ENCODE results near the gene NHLRC2.
A peak's percentile ranks its signal among the peaks of the same experiment; 100 is the strongest.
"Not testable (repeated sequence)": the region's sequence is repeated elsewhere in the genome, so short reads cannot be mapped to it uniquely, and the experiment has no call there.

The NHLRC2 gene

GRCh38 chr10:113937756-113938155, 83.3 kb downstream of the NHLRC2 start:
- DNase-seq (ENCODE audit: low read depth, low spot score): no peak

GRCh38 chr10:113939212-113939860, 84.9 kb downstream of the NHLRC2 start:
- no peak for DNase-seq (ENCODE audit: low read depth, low spot score)

- DNase-seq (ENCODE audit: low read depth, low spot score): no peak
Observed at GRCh38 chr10:113941140-113941539, 86.7 kb downstream of the NHLRC2 start.

- not testable (repeated sequence) for DNase-seq (ENCODE audit: low read depth, low spot score)
Observed at GRCh38 chr10:113943196-113943595, 88.7 kb downstream of the NHLRC2 start.

GRCh38 chr10:113945075-113945686, 90.7 kb downstream of the NHLRC2 start:
- DNase-seq (ENCODE audit: low read depth, low spot score): peak; percentile 70

- no peak for DNase-seq (ENCODE audit: low read depth, low spot score)
Observed at GRCh38 chr10:113945687-113946085, 91.2 kb downstream of the NHLRC2 start.

- DNase-seq (ENCODE audit: low read depth, low spot score): peak; percentile 41
Observed at GRCh38 chr10:113947184-113948041, 93.0 kb downstream of the NHLRC2 start.

GRCh38 chr10:113948048-113948447, 93.6 kb downstream of the NHLRC2 start:
- no peak for DNase-seq (ENCODE audit: low read depth, low spot score)

- no peak for DNase-seq (ENCODE audit: low read depth, low spot score)
Observed at GRCh38 chr10:113950268-113950667, 95.8 kb downstream of the NHLRC2 start.

GRCh38 chr10:113953505-113954272, 99.2 kb downstream of the NHLRC2 start:
- no peak for DNase-seq (ENCODE audit: low read depth, low spot score)

- DNase-seq (ENCODE audit: low read depth, low spot score): no peak
Observed at GRCh38 chr10:113954409-113954808, 99.9 kb downstream of the NHLRC2 start.

- DNase-seq (ENCODE audit: low read depth, low spot score): peak; percentile 88
Observed at GRCh38 chr10:113957013-113957412, 102.6 kb downstream of the NHLRC2 start.

- DNase-seq (ENCODE audit: low read depth, low spot score): peak; percentile 95
Observed at GRCh38 chr10:113958631-113959382, 104.3 kb downstream of the NHLRC2 start.

GRCh38 chr10:113959383-113959760, 104.9 kb downstream of the NHLRC2 start:
- no peak for DNase-seq (ENCODE audit: low read depth, low spot score)

- peak; percentile 42 for DNase-seq (ENCODE audit: low read depth, low spot score)
Observed at GRCh38 chr10:113960617-113961181, 106.2 kb downstream of the NHLRC2 start.

GRCh38 chr10:113961182-113962031, 106.9 kb downstream of the NHLRC2 start:
- no peak for DNase-seq (ENCODE audit: low read depth, low spot score)

GRCh38 chr10:113965077-113965476, 110.6 kb downstream of the NHLRC2 start:
- DNase-seq (ENCODE audit: low read depth, low spot score): no peak

- DNase-seq (ENCODE audit: low read depth, low spot score): no peak
Observed at GRCh38 chr10:113965683-113966082, 111.2 kb downstream of the NHLRC2 start.
